Right lobe of liver (tissue), 6 donors: ENCODE measurements around the gene KLF12. TPM values are rescaled to one million over a fixed set of nuclear protein-coding genes. Genes with fewer than 3 reads are reported as not detected.

Experiments
- ATAC-seq, 4 donors: fragments of 200-7000 bp; cut with Tn5 transposase; one replicate each; pipeline ENCODE4 v1.9.1; 2020; ENCODE audit warnings: mild to moderate bottlenecking in 4 of 4, moderate library complexity in 4 of 4
- DNase-seq, 3 donors: peaks; one replicate each; pipeline ENCODE4 v3.0.0-alpha.2; 2020
- H3K27ac ChIP-seq, 3 donors: fragments of 200-600 bp; one replicate each; pipeline ENCODE4 v1.8.0; 2022
- H3K27me3 ChIP-seq, 2 donors: fragments of 200-600 bp; one replicate each; pipeline ENCODE4 v1.8.0; 2022
- H3K36me3 ChIP-seq, 4 donors: fragments of 200-600 bp; sonication (generic) in 1 of 4; one replicate each; pipeline versions ENCODE4 v1.5.1 to v1.8.0; 2017 to 2022; ENCODE audit warnings: control low read depth in 1 of 4
- H3K4me1 ChIP-seq, 4 donors: fragments of 200-600 bp; sonication (generic) in 1 of 4; one replicate each; pipeline versions ENCODE4 v1.5.1 to v1.8.0; 2017 to 2022; ENCODE audit warnings: control low read depth in 1 of 4
- H3K4me3 ChIP-seq, 3 donors: fragments of 200-600 bp; one replicate each; pipeline ENCODE4 v1.8.0; 2022
- H3K9me3 ChIP-seq, 4 donors: fragments of 200-600 bp; sonication (generic) in 1 of 4; one replicate each; pipeline versions ENCODE4 v1.5.1 to v1.8.0; 2017 to 2022; ENCODE audit warnings: control low read depth in 1 of 4
- POLR2A ChIP-seq: fragments of 450-650 bp; IDR thresholded peaks from one replicate; pipeline ENCODE4 v1.6.1; 2017; ENCODE audit warnings: antibody characterized with exemption, mild to moderate bottlenecking
- WGBS: methylation state at CpG from one replicate; pipeline ENCODE4 v1.1.6; 2018; ENCODE audit warnings: low coverage, low lambda C conversion rate; ENCODE audit not compliant: insufficient coverage; ENCODE audit errors: missing lambda C conversion rate; 5-methylcytosine and 5-hydroxymethylcytosine counted together
- intact Hi-C, 2 donors: fragments of 100-400 bp; cut with DNase I; formaldehyde crosslinking; loops; one replicate each; pipeline versions ENCODE4 v1.11.2 to v1.14.1; 2022
- total RNA-seq, 6 experiments: library from RNA; depleted of rRNA in 2 of 6; stranded (reverse); fragments of >200 nt in 2 of 6; fragmentation: NEBNext Ultra II Directional in 3 of 6; extraction: Animal tissue kit (Norgen Biotek cat#: 25700) in 3 of 6; gene quantifications; one replicate each; pipeline versions ENCODE4 v1.1.0 to v1.2.4, GENCODE V29; 2016 to 2023
- TF ChIP-seq, protein P1 (sequence below), 4 donors: fragments of 200-600 bp in 3 of 4; fragments of 450-650 bp in 1 of 4; IDR thresholded peaks; one replicate each; pipeline versions ENCODE4 v1.5.1 to v1.8.0; 2016 to 2022; ENCODE audit warnings: antibody characterized with exemption in 4 of 4, mild to moderate bottlenecking in 2 of 4
- donor health status: DM: no; HTN: yes; CAD: no.
- donor health status: DM: no; HTN: no; CAD: no.
- donor health status: DM: no; HTN: no; CAD: no.
- donor health status: DM: no; HTN: yes; CAD: no.
- donor health status: DM: no; HTN: yes; CAD: no.

The KLF12 gene
- total RNA-seq, 6 experiments from 2014 or later = 6.0 to 20.7 (median 10.4) TPM

- TF ChIP-seq POLR2A = no peak
- TF ChIP-seq, protein P1, sequence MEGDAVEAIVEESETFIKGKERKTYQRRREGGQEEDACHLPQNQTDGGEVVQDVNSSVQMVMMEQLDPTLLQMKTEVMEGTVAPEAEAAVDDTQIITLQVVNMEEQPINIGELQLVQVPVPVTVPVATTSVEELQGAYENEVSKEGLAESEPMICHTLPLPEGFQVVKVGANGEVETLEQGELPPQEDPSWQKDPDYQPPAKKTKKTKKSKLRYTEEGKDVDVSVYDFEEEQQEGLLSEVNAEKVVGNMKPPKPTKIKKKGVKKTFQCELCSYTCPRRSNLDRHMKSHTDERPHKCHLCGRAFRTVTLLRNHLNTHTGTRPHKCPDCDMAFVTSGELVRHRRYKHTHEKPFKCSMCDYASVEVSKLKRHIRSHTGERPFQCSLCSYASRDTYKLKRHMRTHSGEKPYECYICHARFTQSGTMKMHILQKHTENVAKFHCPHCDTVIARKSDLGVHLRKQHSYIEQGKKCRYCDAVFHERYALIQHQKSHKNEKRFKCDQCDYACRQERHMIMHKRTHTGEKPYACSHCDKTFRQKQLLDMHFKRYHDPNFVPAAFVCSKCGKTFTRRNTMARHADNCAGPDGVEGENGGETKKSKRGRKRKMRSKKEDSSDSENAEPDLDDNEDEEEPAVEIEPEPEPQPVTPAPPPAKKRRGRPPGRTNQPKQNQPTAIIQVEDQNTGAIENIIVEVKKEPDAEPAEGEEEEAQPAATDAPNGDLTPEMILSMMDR (IDR thresholded peaks at IDR 0.05) = no peak
- intact Hi-C loops = no loop called here
- Histone ChIP-seq H3K36me3 (no peaks in the 10 kb centered on the region), H3K4me1 (peaks cover 0 to 14% (median 6%) of the 10 kb centered on the region in 4 donors), H3K27ac (no peak overlapping the region), H3K4me3 (no peak overlapping the region), H3K27me3 (no peaks in the 10 kb centered on the region), H3K9me3 (no peaks in the 10 kb centered on the region)
- 35% methylated on average over 1 of the region's 1 CpG for WGBS
- ATAC-seq (no peak), DNase-seq (no peak)
Measured at GRCh38 chr13:74097116-74097515, 37.1 kb downstream of the KLF12 start.

DNA sequence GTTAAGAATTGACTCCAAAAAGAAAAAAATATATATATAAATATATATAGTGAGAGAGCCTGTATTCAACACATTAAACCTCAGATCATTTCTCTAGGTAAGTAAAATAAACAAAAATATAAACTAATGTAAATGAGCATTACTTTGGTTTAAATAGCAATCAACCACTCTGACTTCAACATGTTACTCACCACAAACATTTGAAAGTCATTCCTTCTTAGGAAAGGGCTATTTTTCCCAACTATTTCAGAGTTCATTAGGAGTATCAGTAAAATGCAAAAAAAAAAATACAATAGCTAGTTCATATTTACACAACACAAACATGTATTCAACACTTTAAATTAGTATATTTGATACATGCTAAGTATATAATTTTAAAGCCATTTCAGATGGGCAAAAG lies 40.5 kb downstream of the KLF12 start:
- no peaks in the 10 kb centered on the region for H3K27me3 ChIP-seq
- no peaks in the 10 kb centered on the region for H3K36me3 ChIP-seq
- intact Hi-C loops = no loop called here
- H3K4me3 ChIP-seq = no peak overlapping the region
- H3K9me3 ChIP-seq = no peaks in the 10 kb centered on the region
- H3K4me1 ChIP-seq = peaks cover 0 to 14% (median 6%) of the 10 kb centered on the region in 4 donors
- DNase-seq (no peak), ATAC-seq (no peak)
- no peak overlapping the region for H3K27ac ChIP-seq
- TF ChIP-seq, protein P1 (IDR thresholded peaks at IDR 0.05) = no peak
- TF ChIP-seq POLR2A = no peak

DNA sequence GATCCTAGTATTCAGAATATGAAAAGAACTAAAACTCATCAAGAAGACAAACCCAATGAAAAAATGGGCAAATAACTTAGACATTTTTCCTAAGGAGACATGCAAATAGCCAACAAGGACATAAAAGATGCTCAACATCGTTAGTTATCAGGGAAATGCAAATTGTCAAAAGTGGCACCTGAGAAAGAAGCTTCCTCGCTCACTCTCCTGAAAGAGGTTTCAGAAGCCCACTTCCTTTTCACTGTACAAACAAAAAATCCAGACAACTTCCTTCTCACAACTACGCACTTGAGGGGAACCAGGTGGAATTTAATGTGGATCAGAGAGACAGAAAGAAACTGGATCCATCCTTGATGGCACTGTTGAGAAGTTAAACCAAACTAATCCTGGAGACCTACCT lies 41.5 kb downstream of the KLF12 start:
- Histone ChIP-seq H3K4me1 (peaks cover 0 to 14% (median 4%) of the 10 kb centered on the region in 4 donors), H3K36me3 (no peaks in the 10 kb centered on the region), H3K4me3 (no peak overlapping the region), H3K27me3 (no peaks in the 10 kb centered on the region), H3K27ac (no peak overlapping the region), H3K9me3 (no peaks in the 10 kb centered on the region)
- DNase-seq = no peak
- no peak for ATAC-seq
- WGBS = 52% methylated on average over 3 of the region's 3 CpGs
- TF ChIP-seq, protein P1 (IDR thresholded peaks at IDR 0.05) = no peak
- no peak for TF ChIP-seq POLR2A
- intact Hi-C loops = no loop called here

DNA sequence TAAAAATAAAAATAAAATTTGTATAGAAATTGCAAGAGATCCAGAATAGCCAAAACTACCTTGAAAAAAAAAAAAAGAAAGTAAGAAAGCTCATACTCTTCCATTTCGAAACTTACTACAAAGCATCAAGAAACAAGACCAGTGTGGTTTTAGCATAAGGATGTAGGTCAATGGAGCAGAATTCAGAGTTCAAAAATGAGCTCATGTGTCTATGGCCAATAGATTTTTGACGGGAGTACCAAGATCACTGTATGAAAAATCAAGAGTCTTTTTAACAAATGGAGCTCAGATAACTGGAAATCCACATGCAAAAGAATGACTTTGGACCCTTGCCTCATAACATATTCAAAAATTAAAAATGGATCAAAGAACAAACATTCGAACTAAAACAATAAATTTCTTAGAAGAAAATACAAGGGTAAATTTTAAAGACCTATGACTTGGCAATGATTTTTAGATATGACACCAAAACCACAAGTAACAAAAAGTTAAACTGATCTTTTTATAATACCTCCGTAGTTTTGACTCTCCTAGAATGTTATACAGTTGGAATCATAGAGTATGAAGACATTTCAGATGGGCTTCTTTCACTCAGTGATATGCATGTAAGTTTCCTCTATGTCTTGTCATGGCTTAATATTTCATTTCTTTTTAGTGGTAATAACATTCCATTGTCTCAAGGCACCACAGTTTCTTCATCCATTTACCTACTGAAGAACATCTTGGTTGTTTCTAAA lies 43.2 kb downstream of the KLF12 start:
- TF ChIP-seq, protein P1 (IDR thresholded peaks at IDR 0.05) = no peak
- no peak for TF ChIP-seq POLR2A
- H3K9me3 ChIP-seq = no peaks in the 10 kb centered on the region
- DNase-seq (no peak), ATAC-seq (no peak)
- intact Hi-C loops = no loop called here
- no peak overlapping the region for H3K4me3 ChIP-seq
- no peaks in the 10 kb centered on the region for H3K36me3 ChIP-seq
- no peaks in the 10 kb centered on the region for H3K27me3 ChIP-seq
- 70% methylated on average over 4 of the region's 4 CpGs for WGBS
- H3K4me1 ChIP-seq = peaks cover 0 to 7% (median 0%) of the 10 kb centered on the region in 4 donors
- no peak overlapping the region for H3K27ac ChIP-seq
